ENCODE measurements around the gene PAX2.

Gene PAX2

DNA sequence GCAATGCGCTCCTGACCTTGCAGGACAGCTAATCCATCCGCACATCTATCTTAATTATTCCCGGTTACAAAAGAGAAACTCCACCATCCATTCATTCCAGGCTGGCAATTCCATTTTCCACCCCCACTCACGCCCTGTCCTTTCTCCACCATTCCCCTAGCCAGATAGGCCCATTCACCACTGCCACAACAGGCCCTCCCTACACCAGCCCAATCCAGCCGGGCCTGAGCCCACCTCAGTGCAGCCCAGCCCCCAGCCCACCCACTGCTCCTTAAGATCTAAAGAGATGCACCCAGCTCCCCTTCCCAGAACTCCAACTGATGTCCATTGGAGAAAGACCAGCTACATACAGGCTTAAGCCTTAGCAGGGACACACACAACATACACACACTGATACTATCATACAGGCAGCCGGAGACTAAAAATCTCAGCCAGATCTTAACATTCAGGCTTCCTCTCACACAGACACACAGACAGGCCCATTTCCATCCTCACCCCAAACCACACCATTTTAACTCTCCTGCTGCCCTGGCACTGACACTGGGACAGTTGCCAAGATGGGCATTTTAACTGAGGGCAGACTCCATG lies 38.0 kb upstream of the PAX2 start:
- CTCF ChIA-PET: interaction anchor here (0.7 to 1.6 kb wide), 3 partner anchors 22 to 189 kb away, joined by 3 to 5 read pairs (median 4); no protein-coding TSS in a partner anchor
- TF ChIP-seq, protein P1, sequence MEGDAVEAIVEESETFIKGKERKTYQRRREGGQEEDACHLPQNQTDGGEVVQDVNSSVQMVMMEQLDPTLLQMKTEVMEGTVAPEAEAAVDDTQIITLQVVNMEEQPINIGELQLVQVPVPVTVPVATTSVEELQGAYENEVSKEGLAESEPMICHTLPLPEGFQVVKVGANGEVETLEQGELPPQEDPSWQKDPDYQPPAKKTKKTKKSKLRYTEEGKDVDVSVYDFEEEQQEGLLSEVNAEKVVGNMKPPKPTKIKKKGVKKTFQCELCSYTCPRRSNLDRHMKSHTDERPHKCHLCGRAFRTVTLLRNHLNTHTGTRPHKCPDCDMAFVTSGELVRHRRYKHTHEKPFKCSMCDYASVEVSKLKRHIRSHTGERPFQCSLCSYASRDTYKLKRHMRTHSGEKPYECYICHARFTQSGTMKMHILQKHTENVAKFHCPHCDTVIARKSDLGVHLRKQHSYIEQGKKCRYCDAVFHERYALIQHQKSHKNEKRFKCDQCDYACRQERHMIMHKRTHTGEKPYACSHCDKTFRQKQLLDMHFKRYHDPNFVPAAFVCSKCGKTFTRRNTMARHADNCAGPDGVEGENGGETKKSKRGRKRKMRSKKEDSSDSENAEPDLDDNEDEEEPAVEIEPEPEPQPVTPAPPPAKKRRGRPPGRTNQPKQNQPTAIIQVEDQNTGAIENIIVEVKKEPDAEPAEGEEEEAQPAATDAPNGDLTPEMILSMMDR (conservative IDR thresholded peaks at IDR 0.05; ENCODE audit: low read depth): no peak
- no peak for DNase-seq (ENCODE audit: low spot score)
- no peak overlapping the region for H3K27ac ChIP-seq
- POLR2A ChIA-PET (ENCODE audit: low non-redundant PET): interaction anchor here (0.6 kb wide), 1 partner anchor 206 kb away, joined by 3 read pairs; the partner anchor contains the start of gene SLF2

DNA sequence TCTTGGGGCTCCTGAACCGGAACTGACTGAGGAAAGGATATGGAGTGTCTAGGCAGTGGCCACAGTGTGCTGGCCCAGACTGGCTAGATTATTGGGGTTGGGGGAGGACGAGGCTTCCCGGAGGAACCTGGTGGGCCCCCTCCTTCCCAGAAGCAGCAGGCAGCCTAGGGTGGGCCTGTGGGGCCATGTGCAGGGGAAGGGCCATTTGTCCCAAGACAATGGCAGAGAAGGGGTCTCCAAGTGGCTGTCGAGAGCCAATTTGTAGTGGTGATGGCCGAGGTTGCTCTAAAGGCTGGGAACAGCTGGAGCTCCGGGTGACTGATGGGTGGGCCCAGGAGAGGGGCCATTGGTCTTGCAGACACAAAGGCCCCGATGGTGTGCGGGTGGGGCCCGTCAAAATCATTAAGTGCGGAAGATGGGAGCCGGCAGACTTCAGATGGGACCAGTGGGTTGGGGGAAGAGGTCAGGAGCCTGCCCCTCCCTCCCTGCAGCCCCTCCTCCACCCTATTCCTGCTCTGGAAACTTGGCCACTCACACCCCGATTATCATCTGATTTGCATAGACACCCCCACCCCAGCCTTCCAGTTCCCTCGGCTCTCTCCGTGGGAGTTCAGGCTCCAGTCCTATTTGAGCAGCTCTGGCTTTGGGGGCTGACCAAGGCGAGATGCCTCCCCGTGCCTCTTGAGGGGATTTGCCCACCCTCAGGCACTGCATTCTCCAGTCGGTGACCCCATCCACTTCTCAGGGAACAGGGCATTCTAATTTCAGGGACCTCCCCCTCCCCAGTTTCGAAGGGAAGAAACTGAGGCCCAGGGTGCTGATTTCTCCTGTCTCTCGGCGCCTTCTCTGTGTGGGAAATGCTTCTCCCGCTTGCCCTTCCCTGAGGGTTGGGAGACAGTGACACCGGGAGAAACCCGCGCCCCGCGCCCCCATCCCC lies 36.0 kb upstream of the PAX2 start:
- TF ChIP-seq, protein P1 (conservative IDR thresholded peaks at IDR 0.05; ENCODE audit: low read depth): no peak
- no peak for DNase-seq (ENCODE audit: low spot score)
- ChIA-PET POLR2A (ENCODE audit: low non-redundant PET) (no interaction called here), CTCF (no interaction called here)
- no peak overlapping the region for H3K27ac ChIP-seq

DNA sequence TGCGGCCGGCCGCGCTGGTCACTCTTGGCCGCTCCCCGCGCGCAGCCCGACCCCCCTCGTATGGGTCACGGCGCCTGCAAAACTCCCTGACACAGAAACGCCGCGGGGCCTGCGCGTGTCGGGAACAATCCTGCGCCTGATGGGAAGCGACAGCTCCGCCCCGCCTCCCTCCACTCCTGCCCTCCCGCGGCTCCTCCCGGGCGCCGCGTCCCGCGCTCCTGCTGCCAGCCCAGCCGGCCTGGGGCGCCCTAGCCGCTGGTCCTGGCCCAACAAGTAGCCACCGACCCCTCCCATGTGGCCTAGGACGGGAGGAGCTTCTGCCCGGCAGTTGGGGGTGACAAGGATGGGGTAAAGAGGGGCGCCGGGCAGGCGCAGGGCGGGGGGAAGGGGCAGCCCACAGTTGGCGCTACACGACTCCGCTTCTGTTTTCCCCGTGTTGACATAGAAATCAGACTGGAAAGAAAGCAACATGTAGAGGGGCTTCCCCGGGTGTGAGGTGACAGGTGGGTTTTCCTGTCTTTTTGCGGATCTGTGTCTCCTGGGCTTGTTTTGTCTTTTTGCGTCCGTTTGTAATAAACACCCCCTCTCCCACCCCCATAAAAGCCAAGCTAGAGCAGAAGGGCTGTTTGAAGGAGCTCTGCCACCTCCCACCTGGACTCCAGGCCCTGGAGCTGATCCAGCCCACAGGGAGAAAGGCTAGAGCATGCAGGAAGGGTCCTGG lies 35.1 kb upstream of the PAX2 start:
- no peak for DNase-seq (ENCODE audit: low spot score)
- no peak overlapping the region for H3K27ac ChIP-seq
- TF ChIP-seq, protein P1 (conservative IDR thresholded peaks at IDR 0.05; ENCODE audit: low read depth): no peak
- CTCF ChIA-PET: interaction anchor here (1.1 kb wide), 1 partner anchor 34 kb away, joined by 6 read pairs; no protein-coding TSS in a partner anchor
- POLR2A ChIA-PET (ENCODE audit: low non-redundant PET): no interaction called here

DNA sequence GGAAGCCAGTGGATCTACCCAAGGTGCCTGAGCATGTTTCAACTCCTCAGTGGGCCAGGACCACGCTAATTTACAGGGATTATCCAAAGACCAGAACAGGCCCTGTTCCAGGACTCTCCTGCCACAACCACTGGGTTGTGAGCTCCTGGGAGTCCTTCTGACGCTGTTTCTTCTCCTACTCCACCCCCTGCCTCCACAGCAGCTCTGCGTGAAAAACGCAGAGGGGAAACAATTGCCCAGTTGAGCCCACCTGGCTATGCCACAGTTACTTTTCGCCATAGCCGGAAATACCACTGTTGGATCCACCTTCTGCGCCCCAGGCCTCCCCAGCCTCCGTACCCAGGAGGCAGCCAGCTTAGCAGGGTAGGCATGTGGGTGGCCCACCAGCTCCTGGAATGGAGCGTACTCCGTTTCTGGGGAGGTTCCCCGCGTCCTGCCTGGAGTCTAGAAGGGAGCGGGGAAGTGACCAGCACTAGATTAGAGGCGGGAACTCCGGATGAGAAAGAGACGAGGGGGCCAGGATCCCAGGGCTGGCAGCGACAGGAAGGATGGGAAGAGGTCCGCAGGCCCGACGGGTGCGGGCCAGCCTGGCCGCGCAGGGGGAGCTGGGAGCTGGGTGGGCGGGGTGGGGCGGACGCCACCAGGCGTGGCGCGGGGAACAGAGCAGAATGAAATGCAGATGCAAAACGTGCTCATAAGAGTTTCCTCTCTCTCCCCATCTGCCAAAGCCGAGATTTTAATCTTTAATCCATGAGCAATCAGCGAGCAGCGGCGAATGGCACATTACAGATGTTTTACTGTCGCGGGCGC lies 32.1 kb upstream of the PAX2 start:
- TF ChIP-seq, protein P1 (conservative IDR thresholded peaks at IDR 0.05; ENCODE audit: low read depth): no peak
- DNase-seq (ENCODE audit: low spot score): no peak
- CTCF ChIA-PET: no interaction called here
- H3K27ac ChIP-seq: no peak overlapping the region
- POLR2A ChIA-PET (ENCODE audit: low non-redundant PET): interaction anchor here (0.5 kb wide), 1 partner anchor 35 kb away, joined by 3 read pairs; no protein-coding TSS in a partner anchor

DNA sequence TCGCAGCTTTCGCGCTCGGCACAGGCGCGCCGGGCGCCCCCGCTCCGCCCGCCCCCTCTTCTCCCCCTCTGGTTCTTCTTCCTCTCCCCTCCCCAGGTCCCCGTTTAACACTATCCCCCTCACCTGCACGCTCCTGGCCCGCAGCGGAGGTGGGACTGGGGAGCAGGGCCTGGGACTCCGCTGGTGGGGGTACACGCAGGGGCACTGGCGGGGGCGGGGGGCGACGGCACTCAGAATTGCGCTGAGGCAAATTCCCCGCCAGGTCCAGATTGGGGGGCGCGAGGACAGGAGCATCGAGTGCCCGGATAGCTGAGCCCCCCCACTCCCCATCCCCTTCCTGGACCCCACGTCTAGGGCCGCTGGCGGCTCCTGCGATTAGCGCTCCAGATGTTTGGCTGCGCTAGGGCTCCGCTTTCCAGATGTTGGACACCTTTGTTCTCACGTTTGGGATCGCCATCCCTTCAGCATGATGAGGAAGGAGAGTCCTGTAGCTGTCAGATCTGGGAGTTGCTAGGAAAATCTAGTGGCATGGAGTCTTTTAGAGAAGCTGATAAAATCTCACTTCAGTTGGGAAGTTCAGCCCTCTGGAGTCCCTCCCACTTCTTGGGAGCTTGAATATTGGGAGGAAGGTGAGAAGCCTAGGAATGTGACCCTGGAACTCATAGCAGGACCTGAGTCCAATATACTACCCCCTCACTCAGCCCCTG lies 31.4 kb upstream of the PAX2 start:
- ChIA-PET CTCF (interaction anchor here (0.5 kb wide), 1 partner anchor 117 kb away, joined by 3 read pairs; no protein-coding TSS in a partner anchor), POLR2A (ENCODE audit: low non-redundant PET) (no interaction called here)
- H3K27ac ChIP-seq: no peak overlapping the region
- DNase-seq (ENCODE audit: low spot score): no peak
- TF ChIP-seq, protein P1 (conservative IDR thresholded peaks at IDR 0.05; ENCODE audit: low read depth): no peak
